Cerebellar cortex (tissue), 1 donor: ENCODE results near the gene ZNF708.
"Not testable (repeated sequence)": the region's sequence is repeated elsewhere in the genome, so short reads cannot be mapped to it uniquely, and the experiment has no call there.

ENCODE experiments used
- DNase-seq: peaks from one replicate; pipeline ENCODE4 v3.0.0-alpha.2; 2015; ENCODE audit warnings: low spot score

The ZNF708 gene

DNA sequence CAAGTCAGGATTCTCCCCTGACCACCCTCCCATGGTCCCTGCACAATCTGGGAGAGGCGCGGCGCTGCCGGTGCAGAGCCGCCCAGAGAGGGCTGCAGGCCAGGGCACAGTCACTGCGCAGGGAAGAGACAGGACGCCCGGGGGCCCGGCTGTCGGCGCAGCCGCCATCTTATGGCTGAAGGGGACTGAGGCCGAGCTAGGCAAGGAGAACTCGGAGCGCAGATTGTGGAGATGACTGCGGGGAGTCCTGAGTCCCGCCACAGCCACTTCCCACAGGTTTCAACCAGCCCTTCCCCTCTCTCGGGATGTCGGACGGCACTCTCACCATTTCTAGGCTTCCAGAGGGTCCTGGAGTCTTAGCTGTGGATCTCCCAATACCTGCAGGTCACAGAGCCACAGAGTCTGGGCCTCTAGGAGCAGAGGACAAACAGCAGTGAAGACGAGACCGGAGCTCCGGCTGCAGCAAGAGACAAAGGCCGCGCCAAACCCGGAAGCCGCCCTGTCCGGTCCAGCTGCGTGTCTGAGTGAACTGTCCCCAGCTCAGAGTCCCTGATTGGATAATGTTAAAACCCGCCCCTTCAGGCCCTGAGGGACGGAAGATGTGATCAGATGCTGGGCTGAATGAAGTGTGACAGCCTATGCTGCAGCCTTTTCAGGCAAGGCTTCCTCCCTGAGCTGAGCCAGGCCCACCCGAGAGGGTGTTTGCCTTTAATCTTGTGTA, at the start of gene ZNF708:
Gene ZNF708, minus strand, starts transcription at position 526 of the 721 bp plus-strand sequence. Its CDS starts 198 bp downstream, at position 328.
- peak; percentile 97 for DNase-seq

DNA sequence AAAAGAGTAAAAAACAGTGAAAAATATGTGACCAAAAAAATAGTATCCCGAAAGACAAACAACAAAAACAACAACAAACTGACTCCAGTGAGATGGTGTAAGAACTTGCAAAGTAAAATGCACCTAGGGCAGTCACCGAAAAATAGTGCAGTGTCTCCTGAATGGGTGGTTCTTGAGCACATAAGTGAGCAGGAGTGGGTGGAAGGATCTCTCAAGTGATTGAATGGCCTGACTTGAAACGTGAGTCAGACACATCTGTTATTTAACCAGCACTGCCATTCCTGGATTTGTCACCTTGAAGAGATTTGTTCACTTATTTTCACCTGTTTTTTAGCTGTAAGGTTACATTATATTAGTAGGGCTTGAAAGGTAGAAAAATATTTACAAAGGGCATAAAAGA, 33.1 kb upstream of the ZNF708 start:
- no peak for DNase-seq

DNA sequence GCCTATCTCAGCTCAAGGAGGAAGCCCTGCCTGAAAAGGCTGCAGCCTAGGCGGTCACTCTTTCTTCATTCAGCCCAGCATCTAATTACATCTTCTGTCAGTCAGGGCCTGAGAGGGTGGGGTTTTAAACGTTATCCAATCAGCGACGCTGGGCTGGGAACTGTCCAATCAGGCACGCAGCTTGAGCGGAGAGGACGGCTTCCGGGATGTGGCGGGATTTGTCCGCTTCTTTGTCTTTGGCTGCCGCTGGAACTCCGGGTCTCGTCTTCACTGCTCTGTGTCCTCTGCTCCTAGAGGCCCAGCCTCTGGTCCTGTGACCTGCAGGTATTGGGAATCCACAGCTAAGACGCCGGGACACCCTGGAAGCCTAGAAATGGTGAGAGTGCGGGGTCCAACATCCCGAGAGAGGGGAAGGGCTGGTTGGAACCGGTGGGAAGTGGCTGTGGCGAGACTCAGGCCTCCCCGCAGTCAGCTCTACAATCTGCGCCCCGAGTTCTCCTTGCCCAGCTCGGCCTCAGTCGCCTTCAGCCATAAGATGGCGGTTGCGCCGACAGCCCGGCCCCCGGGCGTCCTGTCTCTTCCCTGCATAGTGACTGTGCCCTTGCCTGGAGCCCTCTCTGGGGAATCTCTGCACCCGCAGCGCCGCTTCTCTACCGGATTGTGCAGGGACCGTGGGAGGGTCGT, 29.7 kb upstream of the ZNF708 start, which contains the start of gene ZNF738:
Gene ZNF738, plus strand, starts transcription at position 233 of the 684 bp plus-strand sequence. Its CDS starts 141 bp downstream, at position 374.
- DNase-seq: peak; percentile 98

DNA sequence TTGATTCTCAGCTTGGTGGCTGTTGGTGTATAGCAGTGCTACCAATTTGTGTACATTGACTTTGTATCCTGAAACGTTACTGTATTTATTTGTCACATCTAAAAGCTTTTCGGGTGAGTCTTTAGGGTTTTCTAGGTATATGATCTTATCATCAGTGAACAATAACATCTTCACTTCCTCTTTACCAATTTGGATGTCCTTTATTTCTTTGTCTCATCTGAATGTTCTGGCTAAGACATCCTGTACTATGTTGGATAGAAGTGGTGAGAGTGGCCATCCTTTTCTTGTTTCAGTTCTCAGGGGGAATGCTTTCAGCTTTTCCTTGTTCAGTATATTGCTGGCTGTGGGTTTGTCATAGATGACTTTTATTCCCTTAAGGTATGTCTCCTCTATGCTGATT, 23.6 kb upstream of the ZNF708 start:
- DNase-seq: no peak

DNA sequence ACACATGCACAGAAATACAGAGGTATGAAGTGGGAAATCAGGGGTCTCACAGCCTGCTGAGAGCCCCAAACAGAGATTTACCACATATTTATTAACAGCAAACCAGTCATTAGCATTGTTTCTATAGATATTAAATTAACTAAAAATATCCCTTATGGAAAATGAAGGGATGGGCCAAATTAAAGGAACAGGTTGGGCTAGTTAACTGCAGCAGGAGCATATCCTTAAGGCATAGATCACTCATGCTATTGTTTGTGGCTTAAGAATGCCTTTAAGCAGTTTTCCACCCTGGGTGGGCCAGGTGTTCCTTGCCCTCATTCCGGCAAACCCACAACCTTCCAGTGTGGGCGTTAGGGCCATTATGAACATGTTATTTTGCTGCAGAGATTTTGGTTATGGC, 15.6 kb upstream of the ZNF708 start:
- DNase-seq: not testable (repeated sequence)

DNA sequence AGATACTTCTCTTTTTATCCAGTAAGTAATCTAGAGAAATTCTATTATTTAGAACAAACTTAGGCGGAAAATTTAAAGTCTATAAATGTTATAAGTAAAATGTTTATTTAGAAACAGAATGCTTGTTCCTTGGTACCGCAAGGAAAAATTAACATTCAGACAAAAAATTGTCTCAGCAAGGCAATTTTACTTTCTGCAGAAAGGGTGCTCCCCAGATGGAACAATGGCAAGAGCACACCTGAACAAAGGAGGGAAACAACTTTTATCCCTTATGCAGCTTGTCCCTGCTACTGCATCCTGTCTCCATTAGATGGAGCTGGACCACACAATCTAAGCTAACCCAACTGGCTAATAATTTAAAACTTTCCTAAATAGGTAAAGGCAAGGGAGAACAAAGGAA, 6.5 kb upstream of the ZNF708 start:
- no peak for DNase-seq

DNA sequence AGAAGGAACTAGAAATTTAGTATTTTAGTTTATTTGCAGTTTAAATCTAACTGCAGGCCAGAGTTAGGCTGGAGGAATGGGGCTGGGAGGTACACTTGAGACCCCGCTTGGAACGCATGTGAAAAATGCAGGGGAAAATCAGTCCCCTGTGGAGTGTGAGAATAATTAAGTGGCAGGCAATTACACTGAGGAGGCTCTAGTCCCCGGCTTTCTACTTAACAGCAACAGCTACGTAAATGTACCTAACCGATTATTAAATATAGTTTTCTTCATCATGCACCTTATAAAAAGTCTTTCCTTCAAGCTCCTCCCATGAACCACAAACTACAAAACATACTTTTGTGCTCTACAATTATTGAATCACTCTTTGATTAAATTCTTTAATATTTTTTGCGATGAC, 804 bp downstream of the ZNF708 start:
- peak; percentile 29 for DNase-seq

DNA sequence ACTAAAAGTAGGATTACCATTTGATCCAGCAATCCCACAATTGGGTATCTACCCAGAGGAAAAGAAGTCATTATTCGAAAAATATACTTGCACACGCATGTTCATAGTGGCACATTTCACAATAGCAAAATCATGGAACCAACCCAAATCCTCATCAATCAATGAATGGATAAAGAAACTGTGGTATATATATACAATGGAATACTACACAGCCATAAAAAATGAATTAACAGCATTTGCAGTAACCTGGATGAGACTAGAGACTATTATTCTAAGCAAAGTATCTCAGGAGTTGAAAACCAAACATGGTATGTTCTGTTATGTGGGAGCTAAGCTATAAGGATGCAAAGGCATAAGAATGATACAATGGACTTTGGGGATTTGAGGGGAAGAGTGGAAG, 3.0 kb downstream of the ZNF708 start:
- no peak for DNase-seq

DNA sequence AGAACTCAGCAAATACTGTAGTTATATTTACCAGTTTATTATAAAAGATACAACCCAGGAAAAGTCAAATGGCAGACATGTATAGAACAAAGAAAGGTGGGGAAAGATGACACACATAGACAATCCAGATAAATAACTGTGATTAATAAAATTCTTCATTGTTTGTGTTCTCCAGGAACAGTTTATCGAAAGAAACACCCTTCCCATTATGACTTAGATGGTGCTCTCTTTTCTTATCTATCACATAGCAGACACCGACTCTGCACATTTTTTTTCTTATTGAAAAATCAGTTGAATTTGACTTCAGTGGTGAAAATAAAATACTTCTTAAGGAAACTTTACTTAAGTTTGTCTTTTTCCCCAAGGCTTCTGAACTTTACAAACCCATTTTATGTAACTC, 6.2 kb downstream of the ZNF708 start:
- DNase-seq: no peak

DNA sequence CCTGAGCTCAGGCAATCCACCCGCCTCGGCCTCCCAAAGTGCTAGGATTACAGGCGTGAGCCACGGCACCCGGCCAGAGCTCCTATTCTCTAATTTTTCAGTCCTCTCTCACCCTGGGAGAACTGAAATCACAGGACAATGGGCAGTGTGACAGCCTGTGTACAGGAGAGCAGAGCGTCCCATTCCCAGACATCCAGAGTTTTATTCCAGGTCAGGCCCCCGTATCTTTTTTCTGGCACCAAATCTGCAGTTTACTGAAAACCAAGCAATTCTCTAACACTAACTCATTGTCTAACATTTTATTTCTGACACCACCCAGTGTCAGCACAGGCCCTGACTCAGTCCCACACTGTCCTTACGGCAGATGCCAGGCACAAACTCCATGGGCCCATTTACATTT, 6.7 kb downstream of the ZNF708 start:
- DNase-seq: no peak

DNA sequence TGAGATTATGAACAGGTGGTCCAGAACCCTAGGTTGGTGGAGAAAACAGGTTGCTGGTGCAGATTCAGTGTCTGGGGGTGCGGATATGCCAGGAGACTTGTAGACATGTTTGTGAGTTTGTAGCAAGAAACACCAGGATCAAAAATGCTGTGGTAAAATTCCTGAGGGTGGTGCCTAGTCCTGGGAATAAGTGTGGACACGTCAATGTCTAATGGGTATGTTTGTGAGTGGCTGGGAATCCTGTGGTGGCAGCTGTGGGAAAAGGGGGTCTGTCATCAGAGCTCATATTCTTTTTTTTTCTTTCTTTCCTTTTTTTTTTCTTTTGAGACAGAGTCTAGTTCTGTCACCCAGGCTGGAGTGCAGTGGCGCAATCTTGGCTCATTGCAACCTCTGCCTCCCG, 7.2 kb downstream of the ZNF708 start:
- DNase-seq: no peak

DNA sequence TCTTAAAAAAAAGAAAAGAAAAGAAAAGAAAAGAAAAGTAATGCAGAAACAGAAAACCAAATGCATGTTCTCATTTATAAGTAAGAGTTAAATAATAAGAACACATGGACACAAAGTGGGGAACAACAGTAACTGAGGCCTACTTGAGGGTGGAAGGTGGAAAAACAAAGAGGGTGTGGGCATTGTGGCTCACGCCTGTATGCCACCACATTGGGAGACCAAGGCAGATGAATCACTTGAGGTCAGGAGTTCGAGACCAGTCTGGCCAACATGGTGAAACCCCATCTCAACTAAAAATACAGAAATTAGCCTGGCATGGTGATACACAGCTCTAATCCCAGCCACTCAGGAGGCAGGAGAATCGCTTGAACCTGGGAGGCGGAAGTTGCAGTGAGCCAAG, 8.1 kb downstream of the ZNF708 start:
- no peak for DNase-seq

DNA sequence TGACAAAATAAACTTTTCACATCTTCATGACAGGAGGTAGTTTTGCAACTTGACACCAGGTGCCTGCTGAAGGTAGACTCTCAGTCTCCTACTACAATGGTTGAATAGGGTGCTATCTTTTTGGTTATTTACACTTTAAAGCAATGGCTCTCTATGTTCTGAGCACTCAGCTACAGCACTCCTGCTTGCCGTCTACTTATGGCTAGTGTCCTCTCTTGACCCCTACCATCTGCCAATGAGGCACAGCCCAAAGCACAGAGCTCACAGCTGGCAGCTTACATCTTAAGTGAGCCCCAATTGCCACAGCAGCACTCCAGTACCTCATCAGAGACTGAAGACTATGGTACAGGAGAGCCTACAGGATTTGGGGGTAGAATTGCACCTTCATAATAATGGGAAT, 11.4 kb downstream of the ZNF708 start:
- no peak for DNase-seq

DNA sequence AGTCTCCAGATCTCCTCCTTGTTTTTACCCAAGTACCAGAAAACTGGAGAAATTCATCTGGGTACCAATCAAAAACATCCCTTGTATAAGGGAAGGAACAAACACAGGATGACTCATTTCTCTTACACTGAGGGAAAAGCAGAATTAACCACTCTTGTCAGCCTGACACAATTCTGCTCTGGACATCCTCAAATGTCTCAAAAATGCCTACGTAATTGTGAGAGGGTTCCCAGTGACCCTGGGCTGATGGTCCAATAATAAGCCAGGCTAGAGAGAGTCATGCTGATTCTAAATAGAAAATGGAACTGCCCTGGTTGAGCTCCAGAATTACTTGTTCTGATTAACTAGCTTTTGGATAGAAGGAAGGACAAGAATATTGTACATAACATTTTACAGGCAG, 14.5 kb downstream of the ZNF708 start:
- peak; percentile 7 for DNase-seq

DNA sequence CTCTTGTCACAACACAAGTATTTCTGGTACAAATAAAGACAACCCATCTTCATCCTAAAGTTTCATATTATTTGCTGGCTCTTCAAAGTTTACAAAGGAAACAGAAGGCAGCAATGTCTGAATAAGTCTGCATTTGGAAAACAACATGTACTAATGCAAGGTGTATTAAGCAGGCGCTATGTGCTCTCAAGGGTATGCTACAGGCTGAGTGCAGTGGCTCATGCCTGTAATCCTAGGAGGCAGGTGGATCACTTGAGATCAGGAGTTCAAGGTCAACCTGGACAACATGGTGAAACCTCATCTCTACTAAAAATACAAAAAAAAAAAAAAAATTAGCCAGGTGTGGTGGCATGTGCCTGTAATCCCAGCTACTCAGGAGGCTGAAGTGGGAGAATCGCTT, 16.4 kb downstream of the ZNF708 start:
- DNase-seq: not testable (repeated sequence)

DNA sequence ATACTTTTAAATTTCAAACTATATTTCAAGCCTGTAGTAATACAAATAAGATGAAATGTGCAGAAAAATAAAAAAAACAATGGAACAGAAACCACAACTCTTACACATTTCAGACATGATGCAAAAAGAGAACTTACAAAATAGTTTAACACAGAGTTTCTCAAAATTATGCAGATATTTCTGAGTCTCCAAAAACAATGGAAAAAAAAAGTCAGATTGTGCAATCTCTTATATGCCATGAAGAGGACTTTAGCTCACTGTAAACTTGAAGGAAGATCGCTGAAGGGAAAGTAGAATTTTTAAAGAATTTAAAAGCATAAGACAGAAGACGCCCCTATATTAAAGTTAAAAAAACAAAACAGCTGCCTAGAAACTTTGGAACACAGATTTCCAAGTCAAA, 20.4 kb downstream of the ZNF708 start:
- no peak for DNase-seq

DNA sequence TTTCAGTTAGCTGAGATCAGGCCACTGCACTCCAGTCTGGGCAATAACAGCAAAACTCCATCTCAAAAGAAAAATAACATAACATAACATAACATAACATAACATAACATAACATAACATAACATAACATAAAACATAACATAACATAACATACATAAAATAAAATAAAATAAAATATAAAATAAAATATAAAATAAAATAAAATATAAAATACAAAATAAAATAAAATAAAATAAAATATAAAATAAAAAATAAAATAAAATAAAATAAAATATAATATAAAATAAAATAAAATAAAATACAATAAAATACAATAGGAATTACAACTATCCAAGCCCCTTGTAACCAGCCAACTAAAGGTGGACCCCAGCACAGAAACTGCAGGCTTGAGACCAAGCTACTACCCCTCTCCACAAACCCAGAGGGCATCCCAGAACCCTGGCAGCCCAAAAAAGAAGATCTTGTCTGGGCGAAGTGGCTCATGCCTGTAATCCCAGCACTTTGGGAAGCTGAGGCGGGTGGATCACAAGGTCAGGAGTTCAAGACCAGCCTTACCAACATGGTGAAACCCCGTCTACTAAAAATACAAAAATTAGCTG, 22.2 kb downstream of the ZNF708 start:
- DNase-seq: not testable (repeated sequence)

DNA sequence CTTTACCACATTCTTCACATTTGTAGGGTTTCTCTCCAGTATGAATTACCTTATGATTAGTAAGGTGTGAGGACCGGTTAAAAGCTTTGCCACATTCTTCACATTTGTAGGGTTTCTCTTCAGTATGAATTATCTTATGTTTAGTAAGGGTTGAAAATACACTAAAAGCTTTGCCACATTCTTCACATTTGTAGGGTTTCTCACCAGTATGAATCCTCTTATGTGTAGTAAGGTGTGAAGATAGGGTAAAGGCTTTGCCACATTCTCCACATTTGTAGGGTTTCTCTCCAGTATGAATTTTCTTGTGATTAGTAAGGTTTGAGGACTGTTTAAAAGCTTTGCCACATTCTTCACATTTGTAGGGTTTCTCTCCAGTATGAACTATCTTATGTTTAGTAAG, 35.4 kb downstream of the ZNF708 start:
- not testable (repeated sequence) for DNase-seq

DNA sequence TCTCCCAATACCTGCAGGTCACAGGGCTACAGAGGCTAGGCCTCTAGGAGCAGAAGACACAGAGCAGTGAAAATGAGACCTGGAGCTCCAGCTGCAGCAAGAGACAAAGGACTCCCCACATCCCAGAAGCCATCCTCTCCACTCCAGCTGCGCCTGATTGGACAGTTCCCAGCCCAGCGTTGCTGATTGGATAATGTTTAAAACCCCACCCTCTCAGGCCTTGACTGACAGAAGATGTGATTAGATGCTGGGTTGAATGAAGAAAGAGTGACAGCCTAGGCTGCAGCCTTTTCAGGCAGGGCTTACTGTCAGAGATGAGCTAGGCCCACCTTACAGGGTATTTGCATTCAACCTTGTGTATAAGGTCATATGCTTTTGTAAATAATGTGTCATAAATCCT, 59.4 kb downstream of the ZNF708 start:
- DNase-seq: no peak

DNA sequence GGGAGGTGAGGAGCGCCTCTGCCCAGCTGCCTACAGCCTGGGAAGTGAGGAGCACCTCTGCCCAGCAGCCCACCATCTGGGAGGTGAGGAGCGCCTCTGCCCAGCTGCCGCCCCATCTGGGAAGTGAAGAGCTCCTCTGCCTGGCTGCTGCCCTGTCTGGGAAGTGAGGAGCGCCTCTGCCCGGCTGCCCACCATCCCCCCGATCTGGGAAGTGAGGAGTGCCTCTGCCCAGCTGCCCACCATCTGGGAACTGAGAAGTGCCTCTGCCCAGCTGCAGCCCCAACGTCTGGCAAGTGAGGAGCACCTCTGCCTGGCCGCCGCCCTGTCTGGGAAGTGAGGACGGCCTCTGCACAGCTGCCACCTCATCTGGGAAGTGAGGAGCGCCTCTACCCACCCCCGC, 64.3 kb downstream of the ZNF708 start:
- DNase-seq: no peak

DNA sequence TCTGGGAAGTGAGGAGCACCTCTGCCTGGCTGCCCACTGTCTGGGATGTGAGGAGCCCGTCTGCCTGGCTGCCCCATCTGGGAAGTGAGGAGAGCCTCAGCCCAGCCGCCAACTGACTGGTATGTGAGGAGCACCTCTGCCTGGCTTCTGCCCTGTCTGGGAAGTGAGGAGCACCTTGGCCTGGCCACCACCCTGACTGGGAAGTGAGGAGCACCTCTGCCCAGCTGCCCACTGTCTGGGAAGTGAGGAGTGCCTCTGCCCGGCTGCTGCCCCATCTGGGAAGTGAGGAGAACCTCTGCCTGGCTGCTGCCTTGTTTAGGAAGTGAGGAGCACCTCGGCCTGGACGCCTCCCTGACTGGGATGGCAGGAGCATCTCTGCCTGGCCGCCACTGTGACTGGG, 64.8 kb downstream of the ZNF708 start:
- DNase-seq: no peak

DNA sequence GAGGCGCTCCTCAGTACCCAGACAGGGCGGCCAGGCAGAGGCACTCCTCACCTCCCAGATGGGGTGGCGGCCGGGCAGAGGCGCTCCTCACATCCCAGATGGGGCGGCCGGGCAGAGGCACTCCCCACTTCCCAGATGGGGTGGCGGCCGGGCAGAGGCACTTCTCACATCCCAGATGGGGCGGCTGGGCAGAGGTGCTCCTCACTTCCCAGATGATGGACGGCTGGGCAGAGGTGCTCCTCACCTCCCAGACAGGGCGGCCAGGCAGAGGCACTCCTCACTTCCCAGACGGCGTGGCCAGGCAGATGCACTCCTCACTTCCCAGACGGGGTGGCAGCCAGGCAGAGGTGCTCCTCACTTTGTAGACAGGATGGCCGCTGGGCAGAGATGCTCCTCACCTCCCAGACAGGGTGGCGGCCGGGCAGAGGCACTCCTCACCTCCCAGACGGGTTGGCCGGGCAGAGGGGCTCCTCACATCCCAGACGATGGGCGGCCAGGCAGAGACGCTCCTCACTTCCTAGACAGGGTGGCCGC, 68.3 kb downstream of the ZNF708 start:
- DNase-seq: not testable (repeated sequence)
